Measurements from ENCODE around the gene THBS4.

- TF ChIP-seq POLR2AphosphoS5 (IDR thresholded peaks at IDR 0.05) (no peak), EP300 (IDR thresholded peaks at IDR 0.05) (no peak)
Observed at GRCh38 chr5:80070338-80071056, 35.3 kb downstream of the THBS4 start.

Measured in suprapubic skin (tissue), 4 donors.